Neural cell (in vitro differentiated cells): ENCODE measurements around the gene KYAT1. TPM values are rescaled to one million over a fixed set of nuclear protein-coding genes. Genes with fewer than 3 reads are reported as not detected.

Source experiments
- H2AFZ ChIP-seq: fragments of 200-600, 300-800 bp; sonication (generic), shearing (Covaris generic); 2 replicates; pipeline ENCODE4 v1.6.0; 2014; ENCODE audit warnings: low read depth, mild to moderate bottlenecking, antibody characterized with exemption, low read length, moderate library complexity
- H3F3A ChIP-seq: fragments of 200-600 bp; shearing (Covaris generic); 2 replicates; pipeline ENCODE4 v1.6.1; 2016; ENCODE audit warnings: mild to moderate bottlenecking, moderate library complexity, mixed read lengths, antibody characterized with exemption, low read length; ENCODE audit not compliant: insufficient read depth, poor library complexity, severe bottlenecking
- H3K27ac ChIP-seq: fragments of 200-600, 300-800 bp; sonication (generic), shearing (Covaris generic); 2 replicates; pipeline ENCODE4 v1.5.1; 2014; ENCODE audit warnings: mild to moderate bottlenecking, low read length, moderate library complexity
- H3K27me3 ChIP-seq: fragments of 300-800, 200-600 bp; sonication (generic), shearing (Covaris generic); 2 replicates; pipeline ENCODE4 v1.6.0; 2014; ENCODE audit warnings: mild to moderate bottlenecking, low read depth, low read length, moderate library complexity; ENCODE audit not compliant: insufficient read depth
- H3K36me3 ChIP-seq: fragments of 300-800, 200-600 bp; sonication (generic), shearing (Covaris generic); 2 replicates; pipeline ENCODE4 v1.5.1; 2014; ENCODE audit warnings: mild to moderate bottlenecking, antibody characterized with exemption, low read length, moderate library complexity; ENCODE audit not compliant: insufficient read depth
- H3K4me2 ChIP-seq: fragments of 300-800, 200-600 bp; sonication (generic), shearing (Covaris generic); 2 replicates; pipeline ENCODE4 v1.6.0; 2014; ENCODE audit warnings: mild to moderate bottlenecking, low read length
- H3K4me3 ChIP-seq: fragments of 300-800, 200-600 bp; sonication (generic), shearing (Covaris generic); 2 replicates; pipeline ENCODE4 v1.5.1; 2014; ENCODE audit warnings: mild to moderate bottlenecking, low read length, moderate library complexity
- H3K79me2 ChIP-seq: fragments of 200-600 bp; shearing (Covaris generic); replicated peaks from 2 replicates; pipeline ENCODE4 v1.6.0; 2014; ENCODE audit warnings: mild to moderate bottlenecking, low read length, moderate library complexity; ENCODE audit not compliant: insufficient read depth
- H3K9ac ChIP-seq: fragments of 300-800, 200-600 bp; sonication (generic), shearing (Covaris generic); 2 replicates; pipeline ENCODE4 v1.6.1; 2016; ENCODE audit warnings: mild to moderate bottlenecking, low read length, mixed read lengths
- H3K9me2 ChIP-seq: fragments of 200-600 bp; shearing (Covaris generic); 2 replicates; pipeline ENCODE4 v1.6.1; 2016; ENCODE audit warnings: mild to moderate bottlenecking, low read length, mixed read lengths; ENCODE audit not compliant: insufficient read depth
- H3K9me3 ChIP-seq: fragments of 200-600, 300-800 bp; sonication (generic), shearing (Covaris generic); 2 replicates; pipeline ENCODE4 v1.6.1; 2016; ENCODE audit warnings: mild to moderate bottlenecking, mixed run types, low read length, moderate library complexity, mixed read lengths
- H4K20me1 ChIP-seq: fragments of 200-600 bp; shearing (Covaris generic); 2 replicates; pipeline ENCODE4 v1.6.1; 2016; ENCODE audit warnings: mild to moderate bottlenecking, mixed run types; ENCODE audit not compliant: insufficient read depth
- CTCF ChIP-seq: fragments of 450-650 bp; IDR thresholded peaks from 2 replicates; pipeline ENCODE4 v1.5.1; 2014; ENCODE audit warnings: antibody characterized with exemption, mild to moderate bottlenecking, moderate library complexity; ENCODE audit not compliant: poor library complexity, severe bottlenecking
- EP300 ChIP-seq: fragments of 450-650 bp; conservative IDR thresholded peaks from 2 replicates; pipeline ENCODE4 v1.6.1; 2014; ENCODE audit warnings: antibody characterized with exemption, mild to moderate bottlenecking, moderate library complexity; ENCODE audit not compliant: poor library complexity, severe bottlenecking
- EZH2 ChIP-seq: fragments of 200-600, 300-800 bp; shearing (Covaris generic), sonication (generic); IDR thresholded peaks from 2 replicates; pipeline ENCODE4 v1.6.1; 2014; ENCODE audit warnings: antibody characterized with exemption, low read length, borderline replicate concordance, mild to moderate bottlenecking; ENCODE audit not compliant: insufficient read depth, poor library complexity, severe bottlenecking
- MXI1 ChIP-seq: fragments of 450-650 bp; conservative IDR thresholded peaks from 2 replicates; pipeline ENCODE4 v1.6.1; 2014; ENCODE audit warnings: antibody characterized with exemption, mild to moderate bottlenecking; ENCODE audit not compliant: poor library complexity, severe bottlenecking
- POLR2AphosphoS5 ChIP-seq: IDR thresholded peaks from 2 replicates; pipeline ENCODE4 v1.6.1; 2012
- RAD21 ChIP-seq: fragments of 450-650 bp; conservative IDR thresholded peaks from 2 replicates; pipeline ENCODE4 v1.6.1; 2014; ENCODE audit warnings: antibody characterized with exemption, mild to moderate bottlenecking, moderate library complexity
- SMC3 ChIP-seq: fragments of 450-650 bp; conservative IDR thresholded peaks from 2 replicates; pipeline ENCODE4 v1.6.1; 2014; ENCODE audit warnings: antibody characterized with exemption, mild to moderate bottlenecking, moderate library complexity; ENCODE audit not compliant: poor library complexity
- TAF1 ChIP-seq: IDR thresholded peaks from 2 replicates; pipeline ENCODE4 v1.6.1; 2012; ENCODE audit warnings: low read depth
- polyA plus RNA-seq: library from polyadenylated mRNA; depleted of rRNA; stranded (reverse); fragments of >200 nt; gene quantifications from 2 replicates; pipeline ENCODE4 v1.2.3, GENCODE V29; 2014
- TF ChIP-seq, protein P1 (sequence below): IDR thresholded peaks from 2 replicates; pipeline ENCODE4 v1.6.1; 2012; ENCODE audit warnings: borderline replicate concordance

KYAT1 gene
- polyA plus RNA-seq, 1 donor from 2014 or later = 22.6 TPM

- no peak overlapping the region for H3K4me2 ChIP-seq
- H3K4me3 ChIP-seq = no peak overlapping the region
- no peak overlapping the region for H2AFZ ChIP-seq
- H3K27ac ChIP-seq = no peak overlapping the region
- H3K36me3 ChIP-seq = peaks cover 6% of the 10 kb centered on the region
- H3K79me2 ChIP-seq = peaks cover 4% of the 10 kb centered on the region
- no peaks in the 10 kb centered on the region for H3F3A ChIP-seq
- no peaks in the 10 kb centered on the region for H3K9me3 ChIP-seq
- no peaks in the 10 kb centered on the region for H3K27me3 ChIP-seq
- no peak overlapping the region for H3K9ac ChIP-seq
- no peaks in the 10 kb centered on the region for H3K9me2 ChIP-seq
- no peak for TF ChIP-seq CTCF
- TF ChIP-seq, protein P1, sequence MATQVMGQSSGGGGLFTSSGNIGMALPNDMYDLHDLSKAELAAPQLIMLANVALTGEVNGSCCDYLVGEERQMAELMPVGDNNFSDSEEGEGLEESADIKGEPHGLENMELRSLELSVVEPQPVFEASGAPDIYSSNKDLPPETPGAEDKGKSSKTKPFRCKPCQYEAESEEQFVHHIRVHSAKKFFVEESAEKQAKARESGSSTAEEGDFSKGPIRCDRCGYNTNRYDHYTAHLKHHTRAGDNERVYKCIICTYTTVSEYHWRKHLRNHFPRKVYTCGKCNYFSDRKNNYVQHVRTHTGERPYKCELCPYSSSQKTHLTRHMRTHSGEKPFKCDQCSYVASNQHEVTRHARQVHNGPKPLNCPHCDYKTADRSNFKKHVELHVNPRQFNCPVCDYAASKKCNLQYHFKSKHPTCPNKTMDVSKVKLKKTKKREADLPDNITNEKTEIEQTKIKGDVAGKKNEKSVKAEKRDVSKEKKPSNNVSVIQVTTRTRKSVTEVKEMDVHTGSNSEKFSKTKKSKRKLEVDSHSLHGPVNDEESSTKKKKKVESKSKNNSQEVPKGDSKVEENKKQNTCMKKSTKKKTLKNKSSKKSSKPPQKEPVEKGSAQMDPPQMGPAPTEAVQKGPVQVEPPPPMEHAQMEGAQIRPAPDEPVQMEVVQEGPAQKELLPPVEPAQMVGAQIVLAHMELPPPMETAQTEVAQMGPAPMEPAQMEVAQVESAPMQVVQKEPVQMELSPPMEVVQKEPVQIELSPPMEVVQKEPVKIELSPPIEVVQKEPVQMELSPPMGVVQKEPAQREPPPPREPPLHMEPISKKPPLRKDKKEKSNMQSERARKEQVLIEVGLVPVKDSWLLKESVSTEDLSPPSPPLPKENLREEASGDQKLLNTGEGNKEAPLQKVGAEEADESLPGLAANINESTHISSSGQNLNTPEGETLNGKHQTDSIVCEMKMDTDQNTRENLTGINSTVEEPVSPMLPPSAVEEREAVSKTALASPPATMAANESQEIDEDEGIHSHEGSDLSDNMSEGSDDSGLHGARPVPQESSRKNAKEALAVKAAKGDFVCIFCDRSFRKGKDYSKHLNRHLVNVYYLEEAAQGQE = no peak
- no peak for TF ChIP-seq MXI1
- no peak for TF ChIP-seq TAF1
- no peak for TF ChIP-seq EZH2
- TF ChIP-seq RAD21 = no peak
- no peak for TF ChIP-seq EP300
- no peak for TF ChIP-seq POLR2AphosphoS5
- TF ChIP-seq SMC3 = no peak
- H4K20me1 ChIP-seq = no peaks in the 10 kb centered on the region
Measured at GRCh38 chr9:128908372-128908771, 26.6 kb upstream of the KYAT1 start.

DNA sequence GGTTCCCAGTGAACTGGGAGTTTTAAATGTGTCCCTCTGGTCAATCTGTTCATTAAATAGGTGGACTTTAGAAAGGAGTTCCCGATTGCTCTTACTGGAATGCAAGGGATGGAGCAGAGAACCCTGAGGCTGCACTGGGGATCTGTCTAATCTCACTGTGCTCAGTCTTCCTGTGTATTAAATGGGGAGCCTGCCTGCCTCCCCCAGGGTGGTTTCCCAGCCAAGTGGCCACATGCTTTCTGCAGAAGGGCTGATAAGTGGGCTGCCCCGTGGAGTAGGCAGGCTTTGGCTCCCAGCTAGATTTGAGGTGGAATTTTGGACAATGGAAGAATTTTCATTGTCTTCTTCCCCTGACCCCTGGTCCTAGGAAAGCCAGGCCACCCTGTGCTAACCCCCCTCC, 25.0 kb upstream of the KYAT1 start:
- H4K20me1 ChIP-seq = no peaks in the 10 kb centered on the region
- no peaks in the 10 kb centered on the region for H3F3A ChIP-seq
- peaks cover 6% of the 10 kb centered on the region for H3K36me3 ChIP-seq
- no peaks in the 10 kb centered on the region for H3K27me3 ChIP-seq
- H2AFZ ChIP-seq = no peak overlapping the region
- TF ChIP-seq, protein P1 = no peak
- TF ChIP-seq POLR2AphosphoS5 (no peak), EZH2 (no peak), CTCF (no peak), MXI1 (no peak), EP300 (no peak), RAD21 (no peak), SMC3 (no peak), TAF1 (no peak)
- no peak overlapping the region for H3K27ac ChIP-seq
- no peaks in the 10 kb centered on the region for H3K9me3 ChIP-seq
- no peaks in the 10 kb centered on the region for H3K79me2 ChIP-seq
- H3K9me2 ChIP-seq = no peaks in the 10 kb centered on the region
- H3K4me2 ChIP-seq = no peak overlapping the region
- H3K9ac ChIP-seq = no peak overlapping the region
- no peak overlapping the region for H3K4me3 ChIP-seq
